ENCODE results near the gene ITM2C. TPM values are rescaled to one million over a fixed set of nuclear protein-coding genes. Genes with fewer than 3 reads are reported as not detected.

The ITM2C gene
- total RNA-seq, 1 donor from 2014 or later = 144 TPM

- no peak for DNase-seq (ENCODE audit: low read depth)
- H3K36me3 ChIP-seq (ENCODE audit: control insufficient read depth, insufficient read depth, low read length) = no peaks in the 10 kb centered on the region
- TF ChIP-seq CTCF (IDR thresholded peaks at IDR 0.05; ENCODE audit: insufficient read depth, low read length, poor library complexity, severe bottlenecking) = peak; percentile 94
- no peak overlapping the region for H3K4me3 ChIP-seq (ENCODE audit: low read depth, low read length)
- H3K27me3 ChIP-seq (ENCODE audit: control insufficient read depth, insufficient read depth, low read length) = peaks cover 22% of the 10 kb centered on the region
Observed at GRCh38 chr2:230902180-230902899, 37.6 kb downstream of the ITM2C start.

- TF ChIP-seq CTCF (IDR thresholded peaks at IDR 0.05; ENCODE audit: insufficient read depth, low read length, poor library complexity, severe bottlenecking) = no peak
- Histone ChIP-seq H3K4me3 (ENCODE audit: low read depth, low read length) (no peak overlapping the region), H3K36me3 (ENCODE audit: control insufficient read depth, insufficient read depth, low read length) (no peaks in the 10 kb centered on the region), H3K27me3 (ENCODE audit: control insufficient read depth, insufficient read depth, low read length) (peaks cover 18% of the 10 kb centered on the region)
- no peak for DNase-seq (ENCODE audit: low read depth)
Observed at GRCh38 chr2:230903231-230904150, 38.7 kb downstream of the ITM2C start.

GRCh38 chr2:230904856-230905447, 40.2 kb downstream of the ITM2C start:
- DNase-seq (ENCODE audit: low read depth) = no peak
- H3K36me3 ChIP-seq (ENCODE audit: control insufficient read depth, insufficient read depth, low read length) = no peaks in the 10 kb centered on the region
- H3K27me3 ChIP-seq (ENCODE audit: control insufficient read depth, insufficient read depth, low read length) = peaks cover 14% of the 10 kb centered on the region
- no peak overlapping the region for H3K4me3 ChIP-seq (ENCODE audit: low read depth, low read length)
- TF ChIP-seq CTCF (IDR thresholded peaks at IDR 0.05; ENCODE audit: insufficient read depth, low read length, poor library complexity, severe bottlenecking) = no peak

GRCh38 chr2:230905448-230906421, 41.0 kb downstream of the ITM2C start:
- TF ChIP-seq CTCF (IDR thresholded peaks at IDR 0.05; ENCODE audit: insufficient read depth, low read length, poor library complexity, severe bottlenecking) = no peak

More at GRCh38 chr2:230905448-230906421, 41.0 kb downstream of the ITM2C start:
- H3K36me3 ChIP-seq (ENCODE audit: control insufficient read depth, insufficient read depth, low read length) = no peaks in the 10 kb centered on the region
- no peak for DNase-seq (ENCODE audit: low read depth)
- H3K4me3 ChIP-seq (ENCODE audit: low read depth, low read length) = no peak overlapping the region
- peaks cover 7% of the 10 kb centered on the region for H3K27me3 ChIP-seq (ENCODE audit: control insufficient read depth, insufficient read depth, low read length)
